M059J (cell line): ENCODE measurements around the gene ATP8A1. TPM values are rescaled to one million over a fixed set of nuclear protein-coding genes. Genes with fewer than 3 reads are reported as not detected.
"Not testable (repeated sequence)": the region's sequence is repeated elsewhere in the genome, so short reads cannot be mapped to it uniquely, and the experiment has no call there.

Source experiments
- DNase-seq: peaks from one replicate; pipeline ENCODE4 v3.0.0-alpha.2; 2012; ENCODE audit warnings: low read depth
- total RNA-seq: library from RNA; depleted of rRNA; stranded (reverse); fragments of >200 nt; shearing (Covaris generic); gene quantifications from 2 replicates; pipeline ENCODE4 v1.2.3, GENCODE V29; 2014

Gene ATP8A1
- total RNA-seq, 1 experiment from 2014 or later, result 0.81 TPM

GRCh38 chr4:42467777-42468176, 189.1 kb downstream of the ATP8A1 start:
- DNase-seq, result not testable (repeated sequence)

GRCh38 chr4:42466273-42466844, 190.5 kb downstream of the ATP8A1 start:
- no peak for DNase-seq

- DNase-seq, result peak; percentile 29
Observed at GRCh38 chr4:42464550-42465094, 192.3 kb downstream of the ATP8A1 start.

GRCh38 chr4:42461216-42461615, 195.7 kb downstream of the ATP8A1 start:
- DNase-seq, result not testable (repeated sequence)

GRCh38 chr4:42460043-42460442, 196.9 kb downstream of the ATP8A1 start:
- peak; percentile 13 for DNase-seq

GRCh38 chr4:42458657-42459056, 198.2 kb downstream of the ATP8A1 start:
- no peak for DNase-seq

GRCh38 chr4:42454755-42455420, 202.0 kb downstream of the ATP8A1 start:
- DNase-seq, result peak; percentile 35

- no peak for DNase-seq
Observed at GRCh38 chr4:42453612-42454011, 203.3 kb downstream of the ATP8A1 start.

- DNase-seq, result no peak
Observed at GRCh38 chr4:42452823-42453222, 204.1 kb downstream of the ATP8A1 start.

- no peak for DNase-seq
Observed at GRCh38 chr4:42446823-42447222, 210.1 kb downstream of the ATP8A1 start.

- no peak for DNase-seq
Observed at GRCh38 chr4:42445038-42445437, 211.9 kb downstream of the ATP8A1 start.

GRCh38 chr4:42442601-42443000, 214.3 kb downstream of the ATP8A1 start:
- no peak for DNase-seq

GRCh38 chr4:42440083-42440482, 216.8 kb downstream of the ATP8A1 start:
- DNase-seq, result no peak

- no peak for DNase-seq
Observed at GRCh38 chr4:42436928-42437565, 219.9 kb downstream of the ATP8A1 start.

GRCh38 chr4:42428036-42428435, 228.9 kb downstream of the ATP8A1 start:
- DNase-seq, result no peak

GRCh38 chr4:42425146-42426065, 231.5 kb downstream of the ATP8A1 start:
- DNase-seq, result no peak

GRCh38 chr4:42420140-42420539, 236.8 kb downstream of the ATP8A1 start:
- DNase-seq, result no peak

- DNase-seq, result no peak
Observed at GRCh38 chr4:42417550-42417949, 239.4 kb downstream of the ATP8A1 start.

GRCh38 chr4:42416017-42416416, 240.9 kb downstream of the ATP8A1 start:
- no peak for DNase-seq

- DNase-seq, result no peak
Observed at GRCh38 chr4:42415281-42415680, 241.6 kb downstream of the ATP8A1 start.

- peak; percentile 85 for DNase-seq
Observed at GRCh38 chr4:42412251-42412650, 244.7 kb downstream of the ATP8A1 start.

GRCh38 chr4:42411803-42412202, 245.1 kb downstream of the ATP8A1 start:
- no peak for DNase-seq
